HEK293 (cell line): ENCODE results near the gene GRIN2A.

Experiments
- CTCF ChIA-PET: fragments of 350-600 bp; formaldehyde crosslinking; extraction: SDS; loops from one replicate; lab custom pipeline; 2021; ENCODE audit warnings: antibody characterized with exemption; lab: Yijun Ruan, JAX
- POLR2A ChIA-PET: fragments of 300-600 bp; formaldehyde crosslinking; extraction: SDS; loops from one replicate; lab custom pipeline; 2020; ENCODE audit warnings: antibody characterized with exemption, inconsistent platforms; lab: Yijun Ruan, JAX
- H3K27ac ChIP-seq: fragments of 200-500 bp; sonication (Bioruptor generic); 2 replicates; pipeline ENCODE4 v1.5.1; 2014; ENCODE audit warnings: low read depth, low read length, control low read depth, inconsistent platforms; ENCODE audit errors: extremely low read depth
- H3K36me3 ChIP-seq, 2 experiments: fragments of 200-500 bp in 1 of 2; sonication (Bioruptor generic) in 1 of 2; 1 replicate in 1 of 2; 2 replicates in 1 of 2; pipeline ENCODE4 v1.5.1; 2014 to 2017; ENCODE audit warnings: inconsistent platforms in 2 of 2, low read length in 2 of 2; ENCODE audit not compliant: control insufficient read depth in 2 of 2, insufficient read depth in 1 of 2
- H3K4me1 ChIP-seq: fragments of 200-500 bp; sonication (Bioruptor generic); 2 replicates; pipeline ENCODE4 v1.5.1; 2014; ENCODE audit warnings: mild to moderate bottlenecking, low read length, inconsistent platforms; ENCODE audit not compliant: control insufficient read depth, insufficient read depth
- H3K4me3 ChIP-seq: 2 replicates; pipeline ENCODE4 v1.5.1; 2011; ENCODE audit warnings: low read depth, mild to moderate bottlenecking, control low read depth, low read length, moderate library complexity
- H3K9me3 ChIP-seq: fragments of 200-500 bp; sonication (Bioruptor generic); 2 replicates; pipeline ENCODE4 v1.5.1; 2014; ENCODE audit warnings: low read depth, low read length, inconsistent platforms; ENCODE audit not compliant: control insufficient read depth, insufficient read depth
- EGR2 ChIP-seq: fragments of 450-650 bp; formaldehyde crosslinking; IDR thresholded peaks from 2 replicates; pipeline ENCODE4 v1.5.1; 2016; ENCODE audit warnings: low read depth, missing biosample characterization, missing genetic modification characterization
- GLI2 ChIP-seq: fragments of 450-650 bp; formaldehyde crosslinking; IDR thresholded peaks from 2 replicates; pipeline ENCODE4; 2017; ENCODE audit warnings: missing biosample characterization, missing genetic modification characterization, low read depth, borderline replicate concordance
- HOXD13 ChIP-seq: sonication (generic); formaldehyde crosslinking; IDR thresholded peaks from 2 replicates; pipeline ENCODE4 v1.8.0; 2022; ENCODE audit warnings: missing genetic modification reagents, borderline replicate concordance
- KLF16 ChIP-seq: fragments of 450-650 bp; formaldehyde crosslinking; IDR thresholded peaks from 2 replicates; pipeline ENCODE4 v1.5.1; 2017; ENCODE audit warnings: missing biosample characterization, missing genetic modification characterization
- SETDB1 ChIP-seq: IDR thresholded peaks from one replicate; pipeline ENCODE4 v1.6.1; 2017; ENCODE audit warnings: mild to moderate bottlenecking, low read length, moderate library complexity, mixed read lengths; ENCODE audit not compliant: insufficient read length
- SP7 ChIP-seq: fragments of 450-650 bp; formaldehyde crosslinking; IDR thresholded peaks from 2 replicates; pipeline ENCODE4 v1.5.1; 2016; ENCODE audit warnings: missing biosample characterization, missing genetic modification characterization
- TRIM28 ChIP-seq: IDR thresholded peaks from 2 replicates; pipeline ENCODE4 v1.6.1; 2011; ENCODE audit warnings: low read length, control low read depth, borderline replicate concordance
- ZBTB1 ChIP-seq: fragments of 450-650 bp; formaldehyde crosslinking; IDR thresholded peaks from 2 replicates; pipeline ENCODE4 v1.5.1; 2016; ENCODE audit warnings: missing biosample characterization, missing genetic modification characterization
- ZBTB17 ChIP-seq: fragments of 450-650 bp; formaldehyde crosslinking; IDR thresholded peaks from 2 replicates; pipeline ENCODE4 v1.5.1; 2016; ENCODE audit warnings: missing biosample characterization, missing genetic modification characterization
- ZNF155 ChIP-seq: fragments of 450-650 bp; formaldehyde crosslinking; IDR thresholded peaks from 2 replicates; pipeline ENCODE4 v1.5.1; 2016; ENCODE audit warnings: missing biosample characterization, missing genetic modification characterization
- ZNF202 ChIP-seq: fragments of 450-650 bp; formaldehyde crosslinking; IDR thresholded peaks from 2 replicates; pipeline ENCODE4 v1.5.1; 2016; ENCODE audit warnings: missing biosample characterization, missing genetic modification characterization, borderline replicate concordance
- ZNF26 ChIP-seq: fragments of 450-650 bp; formaldehyde crosslinking; IDR thresholded peaks from 2 replicates; pipeline ENCODE4 v1.5.1; 2016; ENCODE audit warnings: missing biosample characterization, missing genetic modification characterization
- ZNF266 ChIP-seq: fragments of 450-650 bp; formaldehyde crosslinking; IDR thresholded peaks from 2 replicates; pipeline ENCODE4 v1.5.1; 2016; ENCODE audit warnings: missing biosample characterization, missing genetic modification characterization, low read depth
- ZNF311 ChIP-seq: fragments of 450-650 bp; formaldehyde crosslinking; IDR thresholded peaks from 2 replicates; pipeline ENCODE4 v1.5.1; 2017; ENCODE audit warnings: missing biosample characterization, missing genetic modification characterization, borderline replicate concordance
- ZNF433 ChIP-seq: fragments of 450-650 bp; formaldehyde crosslinking; IDR thresholded peaks from 2 replicates; pipeline ENCODE4 v1.5.1; 2016; ENCODE audit warnings: missing biosample characterization, missing genetic modification characterization, low read depth
- ZNF521 ChIP-seq: fragments of 450-650 bp; formaldehyde crosslinking; IDR thresholded peaks from 2 replicates; pipeline ENCODE4 v1.5.1; 2017; ENCODE audit warnings: missing biosample characterization, mild to moderate bottlenecking, missing genetic modification characterization
- ZNF571 ChIP-seq: fragments of 450-650 bp; formaldehyde crosslinking; IDR thresholded peaks from 2 replicates; pipeline ENCODE4 v1.5.0; 2017; ENCODE audit warnings: missing biosample characterization, missing genetic modification characterization
- ZNF621 ChIP-seq: fragments of 450-650 bp; formaldehyde crosslinking; IDR thresholded peaks from 2 replicates; pipeline ENCODE4 v1.5.1; 2017; ENCODE audit warnings: missing biosample characterization, missing genetic modification characterization
- ZNF658 ChIP-seq: fragments of 450-650 bp; formaldehyde crosslinking; IDR thresholded peaks from 2 replicates; pipeline ENCODE4; 2016; ENCODE audit warnings: missing biosample characterization, missing genetic modification characterization
- ZNF677 ChIP-seq: fragments of 450-650 bp; IDR thresholded peaks from 2 replicates; pipeline ENCODE4 v1.5.0; 2018; ENCODE audit warnings: missing biosample characterization, mild to moderate bottlenecking, missing genetic modification characterization, moderate library complexity
- ZNF785 ChIP-seq: fragments of 450-650 bp; formaldehyde crosslinking; IDR thresholded peaks from 2 replicates; pipeline ENCODE4 v1.5.1; 2016; ENCODE audit warnings: missing biosample characterization, missing genetic modification characterization
- ZNF792 ChIP-seq: fragments of 450-650 bp; formaldehyde crosslinking; IDR thresholded peaks from 2 replicates; pipeline ENCODE4 v1.5.1; 2016; ENCODE audit warnings: missing biosample characterization, missing genetic modification characterization
- ZSCAN16 ChIP-seq: fragments of 450-650 bp; formaldehyde crosslinking; IDR thresholded peaks from 2 replicates; pipeline ENCODE4 v1.5.1; 2016; ENCODE audit warnings: missing biosample characterization, missing genetic modification characterization
- TF ChIP-seq, protein P1 (sequence below): fragments of 450-650 bp; formaldehyde crosslinking; IDR thresholded peaks from 2 replicates; pipeline ENCODE4 v1.5.1; 2016; ENCODE audit warnings: missing biosample characterization, missing genetic modification characterization

Gene GRIN2A

GRCh38 chr16:9739301-9739700 is 442.9 kb downstream of the GRIN2A start:
- H3K4me3 ChIP-seq = no peak overlapping the region
- TF ChIP-seq TRIM28 (no peak), ZSCAN16 (tag by site-specific recombination) (no peak), ZNF155 (tag by site-specific recombination) (no peak), ZNF785 (tag by site-specific recombination) (no peak), ZNF571 (tag by site-specific recombination) (no peak), ZNF658 (tag by site-specific recombination) (no peak), SP7 (no peak), KLF16 (no peak), GLI2 (tag by site-specific recombination) (no peak), ZNF311 (tag by site-specific recombination) (no peak)
- CTCF ChIA-PET = no interaction called here
- H3K4me1 ChIP-seq = no peaks in the 10 kb centered on the region
- H3K36me3 ChIP-seq = no peaks in the 10 kb centered on the region
- no peak overlapping the region for H3K27ac ChIP-seq
- H3K9me3 ChIP-seq = no peaks in the 10 kb centered on the region
- POLR2A ChIA-PET = no interaction called here

GRCh38 chr16:9738690-9739089 is 443.5 kb downstream of the GRIN2A start:
- ChIA-PET CTCF (no interaction called here), POLR2A (no interaction called here)
- H3K36me3 ChIP-seq = no peaks in the 10 kb centered on the region
- TF ChIP-seq ZBTB1 (tag by site-specific recombination) (no peak), ZNF26 (no peak), ZNF266 (tag by site-specific recombination) (no peak), ZNF202 (no peak), HOXD13 (CRISPR knock-in tag) (no peak), ZBTB17 (tag by site-specific recombination) (no peak), SETDB1 (no peak)
- TF ChIP-seq, protein P1, sequence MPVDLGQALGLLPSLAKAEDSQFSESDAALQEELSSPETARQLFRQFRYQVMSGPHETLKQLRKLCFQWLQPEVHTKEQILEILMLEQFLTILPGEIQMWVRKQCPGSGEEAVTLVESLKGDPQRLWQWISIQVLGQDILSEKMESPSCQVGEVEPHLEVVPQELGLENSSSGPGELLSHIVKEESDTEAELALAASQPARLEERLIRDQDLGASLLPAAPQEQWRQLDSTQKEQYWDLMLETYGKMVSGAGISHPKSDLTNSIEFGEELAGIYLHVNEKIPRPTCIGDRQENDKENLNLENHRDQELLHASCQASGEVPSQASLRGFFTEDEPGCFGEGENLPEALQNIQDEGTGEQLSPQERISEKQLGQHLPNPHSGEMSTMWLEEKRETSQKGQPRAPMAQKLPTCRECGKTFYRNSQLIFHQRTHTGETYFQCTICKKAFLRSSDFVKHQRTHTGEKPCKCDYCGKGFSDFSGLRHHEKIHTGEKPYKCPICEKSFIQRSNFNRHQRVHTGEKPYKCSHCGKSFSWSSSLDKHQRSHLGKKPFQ = no peak
- H3K4me3 ChIP-seq = no peak overlapping the region
- no peak overlapping the region for H3K27ac ChIP-seq
- no peaks in the 10 kb centered on the region for H3K9me3 ChIP-seq
- no peaks in the 10 kb centered on the region for H3K4me1 ChIP-seq

DNA sequence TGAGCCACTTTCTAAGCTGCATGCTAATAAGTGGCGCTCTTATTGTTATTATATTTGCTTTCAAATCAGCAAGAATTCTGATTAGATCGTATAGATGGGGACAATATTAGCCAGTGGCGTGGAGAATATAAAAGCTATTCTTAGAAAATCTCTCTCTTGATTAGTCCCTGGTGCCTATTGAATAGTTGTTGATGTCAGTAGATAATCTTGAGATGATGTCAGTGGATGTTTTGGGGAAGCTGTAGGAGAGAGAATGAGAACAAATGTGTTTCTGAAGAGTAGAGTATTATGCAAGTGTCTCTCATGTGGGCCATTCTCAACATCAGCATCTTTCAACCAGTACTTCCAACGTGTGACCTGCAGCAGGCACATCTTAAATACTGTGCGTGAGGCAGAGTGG is 445.7 kb downstream of the GRIN2A start:
- POLR2A ChIA-PET = no interaction called here
- H3K9me3 ChIP-seq = no peaks in the 10 kb centered on the region
- no peaks in the 10 kb centered on the region for H3K4me1 ChIP-seq
- no peak overlapping the region for H3K4me3 ChIP-seq
- CTCF ChIA-PET = no interaction called here
- no peak for TF ChIP-seq ZNF677
- TF ChIP-seq ZNF433 (tag by site-specific recombination) = no peak
- TF ChIP-seq ZNF521 (tag by site-specific recombination) = no peak
- TF ChIP-seq ZNF621 (tag by site-specific recombination) = no peak
- TF ChIP-seq ZBTB1 (tag by site-specific recombination) = no peak
- no peak for TF ChIP-seq EGR2 (tag by site-specific recombination)
- TF ChIP-seq ZNF792 (tag by site-specific recombination) = no peak
- TF ChIP-seq ZNF266 (tag by site-specific recombination) = no peak
- H3K27ac ChIP-seq = no peak overlapping the region
- no peaks in the 10 kb centered on the region for H3K36me3 ChIP-seq
